HFFc6 (cell line): ENCODE measurements around the gene CCDC192. TPM values are rescaled to one million over a fixed set of nuclear protein-coding genes. Genes with fewer than 3 reads are reported as not detected.

Experiments used
- DNase-seq: peaks from one replicate; pipeline ENCODE4 v3.0.0-alpha.2; 2018
- H3K27ac Mint-ChIP-seq: 2 replicates; pipeline ENCODE4 v1.8.0; 2020; ENCODE audit warnings: mild to moderate bottlenecking, mixed read lengths
- H3K27me3 Mint-ChIP-seq: 2 replicates; pipeline ENCODE4 v1.8.0; 2021; ENCODE audit warnings: mild to moderate bottlenecking, moderate library complexity, mixed read lengths; ENCODE audit not compliant: insufficient read depth
- H3K36me3 Mint-ChIP-seq: 2 replicates; pipeline ENCODE4 v1.8.0; 2021; ENCODE audit warnings: low read depth, mixed read lengths
- H3K4me1 Mint-ChIP-seq: 2 replicates; pipeline ENCODE4 v1.8.0; 2020; ENCODE audit warnings: low read depth, mixed read lengths
- H3K4me3 Mint-ChIP-seq: 2 replicates; pipeline ENCODE4 v1.8.0; 2020; ENCODE audit warnings: mild to moderate bottlenecking, moderate library complexity, mixed read lengths
- H3K9me3 Mint-ChIP-seq: 2 replicates; pipeline ENCODE4 v1.8.0; 2020; ENCODE audit warnings: mild to moderate bottlenecking, mixed read lengths
- total RNA-seq, 6 experiments: library from RNA; stranded (reverse); fragmentation: NEBNext Ultra II Directional; extraction: Animal tissue kit (Norgen Biotek cat#: 25700); gene quantifications; 2 replicates in 1 of 6; 3 replicates in 5 of 6; pipeline ENCODE4 v1.2.3, GENCODE V29; 2021
- TF ChIP-seq, protein P1 (sequence below): fragments of 200-600 bp; sonication (generic); IDR thresholded peaks from 2 replicates; pipeline ENCODE4 v1.5.0; 2021; ENCODE audit warnings: antibody characterized with exemption, mild to moderate bottlenecking

CCDC192 gene
- total RNA-seq, 6 experiments from 2014 or later, result not detected

DNA sequence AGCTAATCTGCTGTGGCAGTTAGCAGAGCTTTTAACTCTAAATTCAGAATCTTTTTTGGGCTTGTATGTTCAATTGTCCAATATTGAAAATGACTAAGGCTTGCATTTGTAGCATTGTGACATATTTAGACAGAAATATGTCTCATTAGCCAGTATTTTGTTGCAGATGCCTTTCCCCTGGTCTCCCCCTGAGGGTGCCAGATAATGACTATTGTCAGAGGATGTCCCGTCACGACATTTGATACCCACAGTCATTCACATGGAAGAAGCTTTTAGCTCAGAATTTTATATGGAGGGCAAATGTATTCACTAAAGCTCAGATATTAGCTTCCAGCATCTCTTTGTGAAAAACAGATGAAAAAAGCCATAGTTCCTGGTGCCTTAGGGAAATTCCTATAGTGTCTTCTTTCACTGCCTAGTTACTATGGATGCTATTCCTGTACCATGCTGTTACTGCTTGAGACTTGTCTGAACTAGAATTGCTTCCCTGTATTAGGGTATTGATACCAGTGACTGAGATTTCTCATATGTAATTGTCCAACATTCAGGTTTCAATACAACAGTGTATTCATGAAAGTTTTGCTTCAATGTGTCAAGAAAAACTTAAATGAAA is 96.2 kb downstream of the CCDC192 start:
- Mint-ChIP-seq H3K4me1 (no peaks in the 10 kb centered on the region), H3K36me3 (no peaks in the 10 kb centered on the region), H3K4me3 (no peak overlapping the region), H3K27ac (no peak overlapping the region), H3K27me3 (no peaks in the 10 kb centered on the region), H3K9me3 (no peaks in the 10 kb centered on the region)
- TF ChIP-seq, protein P1, sequence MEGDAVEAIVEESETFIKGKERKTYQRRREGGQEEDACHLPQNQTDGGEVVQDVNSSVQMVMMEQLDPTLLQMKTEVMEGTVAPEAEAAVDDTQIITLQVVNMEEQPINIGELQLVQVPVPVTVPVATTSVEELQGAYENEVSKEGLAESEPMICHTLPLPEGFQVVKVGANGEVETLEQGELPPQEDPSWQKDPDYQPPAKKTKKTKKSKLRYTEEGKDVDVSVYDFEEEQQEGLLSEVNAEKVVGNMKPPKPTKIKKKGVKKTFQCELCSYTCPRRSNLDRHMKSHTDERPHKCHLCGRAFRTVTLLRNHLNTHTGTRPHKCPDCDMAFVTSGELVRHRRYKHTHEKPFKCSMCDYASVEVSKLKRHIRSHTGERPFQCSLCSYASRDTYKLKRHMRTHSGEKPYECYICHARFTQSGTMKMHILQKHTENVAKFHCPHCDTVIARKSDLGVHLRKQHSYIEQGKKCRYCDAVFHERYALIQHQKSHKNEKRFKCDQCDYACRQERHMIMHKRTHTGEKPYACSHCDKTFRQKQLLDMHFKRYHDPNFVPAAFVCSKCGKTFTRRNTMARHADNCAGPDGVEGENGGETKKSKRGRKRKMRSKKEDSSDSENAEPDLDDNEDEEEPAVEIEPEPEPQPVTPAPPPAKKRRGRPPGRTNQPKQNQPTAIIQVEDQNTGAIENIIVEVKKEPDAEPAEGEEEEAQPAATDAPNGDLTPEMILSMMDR, result no peak
- no peak for DNase-seq

DNA sequence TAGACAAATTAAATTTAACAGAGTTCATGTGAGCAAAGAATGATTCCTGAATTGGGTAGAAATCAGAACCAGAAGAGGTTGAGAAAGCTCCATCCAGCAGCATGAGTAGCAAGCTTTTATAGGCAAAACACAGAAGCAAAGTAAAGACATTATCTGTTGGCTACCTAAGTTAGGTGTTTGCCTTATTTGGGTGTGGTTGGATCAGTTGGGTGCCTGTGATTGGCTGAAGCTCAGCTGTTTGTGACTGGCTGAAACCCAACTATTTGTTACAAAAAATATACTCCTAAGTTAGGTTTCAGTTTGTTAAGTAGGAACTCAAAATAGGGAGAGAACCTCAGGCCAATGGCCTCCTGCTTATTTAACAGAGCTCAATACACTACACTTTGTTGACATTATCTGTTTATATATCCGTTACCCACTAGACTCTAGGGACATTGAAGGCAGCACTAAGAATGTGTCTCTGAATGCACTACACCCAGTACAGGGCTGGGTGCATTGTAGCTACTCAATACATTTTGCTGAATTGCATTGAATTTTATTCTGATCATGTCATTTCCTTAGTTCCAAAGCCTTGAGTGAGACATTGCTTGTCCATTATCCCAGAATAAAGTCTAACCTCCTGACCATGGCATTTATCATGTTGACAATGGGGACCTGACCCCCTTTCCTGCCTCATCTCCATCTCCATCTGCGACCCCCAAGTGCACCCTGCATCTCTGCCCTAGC is 98.7 kb downstream of the CCDC192 start:
- no peaks in the 10 kb centered on the region for H3K36me3 Mint-ChIP-seq
- no peak overlapping the region for H3K27ac Mint-ChIP-seq
- peak; percentile 21 for DNase-seq
- H3K27me3 Mint-ChIP-seq, result no peaks in the 10 kb centered on the region
- TF ChIP-seq, protein P1, result no peak
- no peaks in the 10 kb centered on the region for H3K9me3 Mint-ChIP-seq
- H3K4me3 Mint-ChIP-seq, result no peak overlapping the region
- H3K4me1 Mint-ChIP-seq, result peaks cover 7% of the 10 kb centered on the region

DNA sequence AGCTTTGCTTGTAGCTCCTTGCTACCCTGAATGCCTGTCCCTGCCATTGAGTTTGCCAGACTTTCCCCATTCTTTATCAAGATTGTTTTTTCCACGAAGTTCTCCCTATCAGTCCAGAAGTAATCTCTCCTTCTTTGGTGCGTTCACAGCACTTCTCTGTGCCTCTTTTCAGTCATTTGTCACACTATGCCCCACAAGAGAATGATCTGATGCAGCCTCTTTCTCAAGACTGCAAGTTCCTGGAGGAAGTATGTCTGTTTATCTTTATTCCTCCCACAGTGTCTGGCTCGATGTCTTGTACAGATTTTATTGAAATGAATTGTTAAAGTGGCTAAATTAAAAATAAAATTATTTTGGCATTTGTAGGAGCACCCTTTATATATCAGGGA is 99.3 kb downstream of the CCDC192 start:
- no peak for DNase-seq
- no peaks in the 10 kb centered on the region for H3K9me3 Mint-ChIP-seq
- TF ChIP-seq, protein P1, result no peak
- H3K27me3 Mint-ChIP-seq, result peaks cover 2% of the 10 kb centered on the region; the same call in 1 of the 2 replicates
- H3K4me1 Mint-ChIP-seq, result peaks cover 7% of the 10 kb centered on the region
- no peaks in the 10 kb centered on the region for H3K36me3 Mint-ChIP-seq
- H3K27ac Mint-ChIP-seq, result no peak overlapping the region
- H3K4me3 Mint-ChIP-seq, result no peak overlapping the region

DNA sequence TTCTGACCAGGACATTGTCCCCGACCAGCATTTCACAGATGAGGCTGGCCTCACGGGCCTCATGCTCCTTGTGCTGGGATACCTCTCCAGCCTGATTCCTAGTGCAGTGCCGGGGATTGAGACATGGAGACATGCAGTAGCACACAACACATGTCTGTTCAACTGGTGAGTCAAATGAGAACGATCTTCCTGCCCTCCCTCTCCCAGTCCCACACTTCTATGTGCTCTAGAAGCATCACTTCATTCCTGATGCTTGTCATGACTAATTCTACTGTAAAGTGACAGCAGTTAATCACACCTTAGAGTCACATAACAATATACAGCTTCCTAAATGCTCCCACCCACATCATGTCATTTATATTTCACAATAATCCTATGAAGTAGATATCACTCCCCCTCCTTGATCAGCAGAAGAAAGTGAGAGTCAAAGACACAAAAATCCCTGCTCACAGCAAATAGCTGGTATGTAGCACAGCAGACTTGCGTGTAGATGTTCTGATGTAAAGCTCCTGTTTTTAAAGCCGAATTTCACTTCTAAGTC is 101.8 kb downstream of the CCDC192 start:
- Mint-ChIP-seq H3K9me3 (no peaks in the 10 kb centered on the region), H3K4me1 (peaks cover 7% of the 10 kb centered on the region)

DNA sequence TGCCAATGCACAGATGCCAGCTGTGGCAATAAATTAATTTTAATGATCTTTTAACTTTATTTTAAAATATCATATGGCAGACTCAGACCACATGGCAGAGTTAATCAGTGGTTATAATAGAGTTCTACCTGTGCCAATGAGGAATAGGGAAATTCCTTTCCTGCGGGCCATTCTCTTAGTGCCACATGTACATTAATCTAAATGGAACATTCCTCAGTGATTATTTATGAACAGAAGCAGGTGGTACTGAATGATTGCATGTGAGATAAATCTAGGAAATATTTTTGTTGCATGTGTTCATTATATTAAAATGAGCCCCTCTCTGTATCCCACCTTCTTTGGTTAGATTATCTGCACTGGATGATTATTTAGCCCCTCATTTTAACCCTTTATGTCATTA is 102.3 kb downstream of the CCDC192 start:
- H3K27me3 Mint-ChIP-seq, result peaks cover 2% of the 10 kb centered on the region; the same call in 1 of the 2 replicates
- TF ChIP-seq, protein P1, result no peak

More for the DNA sequence above, 101.8 kb downstream of the CCDC192 start:
- DNase-seq, result no peak
- H3K27ac Mint-ChIP-seq, result no peak overlapping the region
- TF ChIP-seq, protein P1, result no peak
- no peak overlapping the region for H3K4me3 Mint-ChIP-seq
- peaks cover 2% of the 10 kb centered on the region; the same call in 1 of the 2 replicates for H3K27me3 Mint-ChIP-seq
- no peaks in the 10 kb centered on the region for H3K36me3 Mint-ChIP-seq

More for the DNA sequence above, 102.3 kb downstream of the CCDC192 start:
- Mint-ChIP-seq H3K36me3 (no peaks in the 10 kb centered on the region), H3K27ac (no peak overlapping the region), H3K4me1 (peaks cover 7% of the 10 kb centered on the region), H3K9me3 (no peaks in the 10 kb centered on the region), H3K4me3 (no peak overlapping the region)
- no peak for DNase-seq
